HG03378 (cell line): ENCODE data around the gene EHMT1.

Source experiments
- ATAC-seq: cut with Tn5 transposase; IDR thresholded peaks from one replicate; pipeline ENCODE4 v1.9.1; 2021; ENCODE audit warnings: mild to moderate bottlenecking, moderate library complexity; ENCODE audit not compliant: unreplicated experiment

The EHMT1 gene

GRCh38 chr9:137817236-137818200 is 198.7 kb downstream of the EHMT1 start:
- no peak for ATAC-seq

GRCh38 chr9:137818286-137818685 is 199.5 kb downstream of the EHMT1 start:
- ATAC-seq: no peak

GRCh38 chr9:137820161-137820855 is 201.5 kb downstream of the EHMT1 start:
- ATAC-seq: no peak

GRCh38 chr9:137823986-137824771 is 205.4 kb downstream of the EHMT1 start:
- ATAC-seq: no peak

GRCh38 chr9:137825324-137825989 is 206.7 kb downstream of the EHMT1 start:
- ATAC-seq: no peak

GRCh38 chr9:137827908-137828526 is 209.2 kb downstream of the EHMT1 start:
- no peak for ATAC-seq

- ATAC-seq: no peak
Observed at GRCh38 chr9:137828527-137829259, 209.9 kb downstream of the EHMT1 start.

- ATAC-seq: no peak
Observed at GRCh38 chr9:137829260-137829996, 210.6 kb downstream of the EHMT1 start.

- no peak for ATAC-seq
Observed at GRCh38 chr9:137832191-137832700, 213.4 kb downstream of the EHMT1 start.

GRCh38 chr9:137832830-137833590 is 214.2 kb downstream of the EHMT1 start:
- no peak for ATAC-seq

GRCh38 chr9:137833721-137834613 is 215.2 kb downstream of the EHMT1 start:
- no peak for ATAC-seq

- ATAC-seq: no peak
Observed at GRCh38 chr9:137834846-137835546, 216.2 kb downstream of the EHMT1 start.

- ATAC-seq: no peak
Observed at GRCh38 chr9:137836151-137836830, 217.5 kb downstream of the EHMT1 start.

GRCh38 chr9:137836831-137837241 is 218.0 kb downstream of the EHMT1 start:
- ATAC-seq: no peak

- no peak for ATAC-seq
Observed at GRCh38 chr9:137837345-137838278, 218.8 kb downstream of the EHMT1 start.
